ENCODE measurements around the gene CCDC167. TPM values are rescaled to one million over a fixed set of nuclear protein-coding genes. Genes with fewer than 3 reads are reported as not detected.

The CCDC167 gene
- total RNA-seq, 2 donors from 2014 or later = 7.6 to 10.9 TPM

GRCh38 chr6:37478827-37479226 is 20.9 kb downstream of the CCDC167 start:
- 95 to 96% methylated on average over 7 of the region's 7 CpGs for WGBS, 2 donors
- intact Hi-C loops (cut with DNase I) = no loop called here
- TF ChIP-seq POLR2A (IDR thresholded peaks at IDR 0.05) = no peak
- TF ChIP-seq, protein P1, sequence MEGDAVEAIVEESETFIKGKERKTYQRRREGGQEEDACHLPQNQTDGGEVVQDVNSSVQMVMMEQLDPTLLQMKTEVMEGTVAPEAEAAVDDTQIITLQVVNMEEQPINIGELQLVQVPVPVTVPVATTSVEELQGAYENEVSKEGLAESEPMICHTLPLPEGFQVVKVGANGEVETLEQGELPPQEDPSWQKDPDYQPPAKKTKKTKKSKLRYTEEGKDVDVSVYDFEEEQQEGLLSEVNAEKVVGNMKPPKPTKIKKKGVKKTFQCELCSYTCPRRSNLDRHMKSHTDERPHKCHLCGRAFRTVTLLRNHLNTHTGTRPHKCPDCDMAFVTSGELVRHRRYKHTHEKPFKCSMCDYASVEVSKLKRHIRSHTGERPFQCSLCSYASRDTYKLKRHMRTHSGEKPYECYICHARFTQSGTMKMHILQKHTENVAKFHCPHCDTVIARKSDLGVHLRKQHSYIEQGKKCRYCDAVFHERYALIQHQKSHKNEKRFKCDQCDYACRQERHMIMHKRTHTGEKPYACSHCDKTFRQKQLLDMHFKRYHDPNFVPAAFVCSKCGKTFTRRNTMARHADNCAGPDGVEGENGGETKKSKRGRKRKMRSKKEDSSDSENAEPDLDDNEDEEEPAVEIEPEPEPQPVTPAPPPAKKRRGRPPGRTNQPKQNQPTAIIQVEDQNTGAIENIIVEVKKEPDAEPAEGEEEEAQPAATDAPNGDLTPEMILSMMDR (IDR thresholded peaks at IDR 0.05) = no peak

GRCh38 chr6:37477656-37478435 is 21.8 kb downstream of the CCDC167 start:
- WGBS, 2 donors = 84 to 89% methylated on average over 16 to 18 of the region's 18 CpGs
- intact Hi-C loops (cut with DNase I) = no loop called here

More at GRCh38 chr6:37478827-37479226, 20.9 kb downstream of the CCDC167 start:
- no peaks in the 10 kb centered on the region for H3K9me3 ChIP-seq
- no peak for ATAC-seq
- H3K27me3 ChIP-seq = no peaks in the 10 kb centered on the region
- no peak for DNase-seq
- no peak overlapping the region for H3K27ac ChIP-seq
- H3K4me3 ChIP-seq = no peak overlapping the region
- peaks cover 0 to 24% of the 10 kb centered on the region in 2 donors for H3K36me3 ChIP-seq (replicated peaks in 1 of 2; ENCODE audit: insufficient read depth in 1 of 2, low read depth in 2 of 2)
- H3K4me1 ChIP-seq = no peaks in the 10 kb centered on the region

DNA sequence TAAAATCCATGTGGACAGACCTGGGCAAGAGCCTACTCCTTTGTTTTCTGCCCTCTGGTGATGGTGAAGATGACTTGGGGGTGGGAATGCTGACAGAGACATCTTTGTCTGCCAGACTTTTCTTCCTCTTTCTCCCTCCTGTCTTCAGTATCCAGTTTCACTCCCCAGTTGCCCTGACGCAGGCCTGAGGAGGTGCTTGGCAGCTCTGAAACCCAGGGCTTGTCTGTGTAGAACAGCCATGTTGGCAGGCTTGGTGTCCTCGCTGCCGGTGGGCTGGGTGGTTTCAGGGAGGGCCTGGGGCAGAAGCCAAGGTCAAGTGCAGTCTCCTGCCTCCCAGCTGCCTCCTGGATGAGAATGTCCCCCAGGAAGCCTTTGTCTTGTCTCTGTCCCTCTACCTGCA is 22.5 kb downstream of the CCDC167 start:
- H3K27ac ChIP-seq = no peak overlapping the region
- 72 to 73% methylated on average over 3 of the region's 3 CpGs for WGBS, 2 donors
- DNase-seq = no peak
- peaks cover 0 to 30% of the 10 kb centered on the region in 2 donors for H3K36me3 ChIP-seq (replicated peaks in 1 of 2; ENCODE audit: insufficient read depth in 1 of 2, low read depth in 2 of 2)
- intact Hi-C loops (cut with DNase I) = no loop called here
- no peaks in the 10 kb centered on the region for H3K4me1 ChIP-seq
- H3K4me3 ChIP-seq = no peak overlapping the region
- H3K9me3 ChIP-seq = no peaks in the 10 kb centered on the region
- H3K27me3 ChIP-seq = no peaks in the 10 kb centered on the region
- no peak for TF ChIP-seq POLR2A (IDR thresholded peaks at IDR 0.05)
- TF ChIP-seq, protein P1 (IDR thresholded peaks at IDR 0.05) = no peak
- ATAC-seq = no peak

More at GRCh38 chr6:37477656-37478435, 21.8 kb downstream of the CCDC167 start:
- Histone ChIP-seq H3K27ac (no peak overlapping the region), H3K4me3 (no peak overlapping the region), H3K4me1 (no peaks in the 10 kb centered on the region), H3K9me3 (no peaks in the 10 kb centered on the region), H3K36me3 (replicated peaks in 1 of 2; ENCODE audit: insufficient read depth in 1 of 2, low read depth in 2 of 2) (peaks cover 0 to 27% of the 10 kb centered on the region in 2 donors), H3K27me3 (no peaks in the 10 kb centered on the region)
- ATAC-seq = no peak
- no peak for TF ChIP-seq POLR2A (IDR thresholded peaks at IDR 0.05)
- TF ChIP-seq, protein P1 (IDR thresholded peaks at IDR 0.05) = no peak
- DNase-seq = no peak

DNA sequence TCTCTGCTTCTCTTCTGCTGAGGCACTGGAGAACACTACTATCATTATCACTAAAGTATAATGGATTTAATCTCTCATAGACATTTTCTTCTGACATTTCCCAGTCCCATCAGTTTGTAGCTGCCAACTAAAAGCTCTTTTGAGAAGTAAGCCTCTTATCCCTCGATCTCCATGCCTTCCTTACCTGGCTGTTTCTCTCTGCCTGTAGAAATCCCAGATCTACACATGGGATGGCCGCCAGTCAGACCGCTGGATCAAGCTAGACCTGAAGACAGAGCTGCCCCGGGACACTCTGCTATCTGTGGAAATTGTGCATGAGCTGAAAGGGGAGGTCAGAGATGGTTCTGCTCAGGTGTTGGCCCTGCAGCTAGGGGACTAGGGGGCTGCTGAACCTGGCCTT is 25.4 kb downstream of the CCDC167 start:
- DNase-seq (no peak), ATAC-seq (no peak)
- 82 to 95% methylated on average over 4 of the region's 4 CpGs for WGBS, 2 donors
- intact Hi-C loops (cut with DNase I) = no loop called here
- TF ChIP-seq POLR2A (IDR thresholded peaks at IDR 0.05) = no peak
- TF ChIP-seq, protein P1 (IDR thresholded peaks at IDR 0.05) = no peak
- Histone ChIP-seq H3K27ac (no peak overlapping the region), H3K4me3 (no peak overlapping the region), H3K27me3 (no peaks in the 10 kb centered on the region), H3K9me3 (no peaks in the 10 kb centered on the region), H3K36me3 (replicated peaks in 1 of 2; ENCODE audit: insufficient read depth in 1 of 2, low read depth in 2 of 2) (peaks cover 0 to 34% of the 10 kb centered on the region in 2 donors), H3K4me1 (no peaks in the 10 kb centered on the region)
